AG10803 (cell line): ENCODE results near the gene ZNF652.

Experiments used
- DNase-seq: peaks from one replicate; pipeline ENCODE4 v3.0.0; 2010; ENCODE audit warnings: low read depth
- H3K4me3 ChIP-seq: 2 replicates; pipeline ENCODE4 v1.5.1; 2011; ENCODE audit warnings: mild to moderate bottlenecking, low read length, control low read depth
- CTCF ChIP-seq: conservative IDR thresholded peaks from 2 replicates; pipeline ENCODE4 v1.5.1; 2011; ENCODE audit warnings: mild to moderate bottlenecking, low read length, control low read depth, inconsistent platforms

The ZNF652 gene

GRCh38 chr17:49403514-49404289, 41.7 kb upstream of the ZNF652 start:
- TF ChIP-seq CTCF, result no peak
- no peak for DNase-seq
- no peak overlapping the region for H3K4me3 ChIP-seq

- no peak for TF ChIP-seq CTCF
- H3K4me3 ChIP-seq, result no peak overlapping the region
- DNase-seq, result no peak
Measured at GRCh38 chr17:49402706-49403105, 40.7 kb upstream of the ZNF652 start.

- no peak for TF ChIP-seq CTCF
- DNase-seq, result no peak
- no peak overlapping the region for H3K4me3 ChIP-seq
Measured at GRCh38 chr17:49401971-49402611, 40.0 kb upstream of the ZNF652 start.

GRCh38 chr17:49399995-49400394, 37.9 kb upstream of the ZNF652 start:
- H3K4me3 ChIP-seq, result no peak overlapping the region
- no peak for DNase-seq
- no peak for TF ChIP-seq CTCF

- no peak for TF ChIP-seq CTCF
- no peak overlapping the region for H3K4me3 ChIP-seq
- DNase-seq, result no peak
Measured at GRCh38 chr17:49397586-49397985, 35.5 kb upstream of the ZNF652 start.

- H3K4me3 ChIP-seq, result no peak overlapping the region
- TF ChIP-seq CTCF, result no peak
- no peak for DNase-seq
Measured at GRCh38 chr17:49393491-49394255, 31.6 kb upstream of the ZNF652 start.
